ENCODE measurements around the gene CRYAB. TPM values are rescaled to one million over a fixed set of nuclear protein-coding genes. Genes with fewer than 3 reads are reported as not detected.

CRYAB gene, protein sequence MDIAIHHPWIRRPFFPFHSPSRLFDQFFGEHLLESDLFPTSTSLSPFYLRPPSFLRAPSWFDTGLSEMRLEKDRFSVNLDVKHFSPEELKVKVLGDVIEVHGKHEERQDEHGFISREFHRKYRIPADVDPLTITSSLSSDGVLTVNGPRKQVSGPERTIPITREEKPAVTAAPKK
- 11.0 and 20.7 TPM in 2 replicates for total RNA-seq

DNA sequence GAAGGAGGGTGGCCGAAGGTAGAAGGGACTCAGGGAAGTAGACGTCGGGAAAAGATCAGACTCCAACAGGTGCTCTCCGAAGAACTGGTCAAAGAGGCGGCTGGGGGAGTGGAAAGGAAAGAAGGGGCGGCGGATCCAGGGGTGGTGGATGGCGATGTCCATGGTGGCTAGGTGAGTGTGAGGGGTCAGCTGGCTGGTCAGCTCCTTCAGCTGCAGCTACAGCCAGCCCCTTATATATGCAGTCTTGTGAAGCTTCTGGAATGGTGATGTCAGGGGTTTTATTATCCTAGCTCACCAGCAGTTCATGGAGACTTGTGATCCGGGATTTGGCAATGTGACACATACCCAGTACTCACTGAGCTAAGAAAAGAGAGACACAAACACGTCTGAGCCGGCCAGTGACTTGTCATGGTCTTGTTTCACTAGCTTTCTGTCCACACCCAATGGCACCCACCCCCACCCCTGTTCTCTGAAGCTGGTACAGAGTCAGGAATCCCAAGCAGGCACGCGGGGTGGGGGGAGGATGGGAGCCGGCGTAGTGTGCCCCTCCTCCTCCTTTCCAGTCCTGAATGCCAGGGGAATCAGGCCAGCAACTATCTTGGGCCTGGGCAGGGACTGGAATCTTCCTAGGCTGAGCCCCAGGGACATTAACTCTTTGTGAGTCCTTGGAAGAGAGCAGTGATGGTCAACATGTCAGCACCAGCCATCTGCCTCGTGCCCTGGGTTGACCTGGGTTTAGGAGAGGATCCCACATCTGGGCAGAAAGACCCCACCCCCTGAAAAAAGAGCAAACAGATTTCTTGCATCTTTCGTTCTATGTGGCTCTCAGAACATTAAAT is at the start of gene CRYAB:
Gene CRYAB, minus strand, starts transcription at position 208 of the 839 bp plus-strand sequence. Its CDS starts 46 bp downstream, at position 162.
- peak; percentile 87 for DNase-seq (ENCODE audit: low read depth)

DNA sequence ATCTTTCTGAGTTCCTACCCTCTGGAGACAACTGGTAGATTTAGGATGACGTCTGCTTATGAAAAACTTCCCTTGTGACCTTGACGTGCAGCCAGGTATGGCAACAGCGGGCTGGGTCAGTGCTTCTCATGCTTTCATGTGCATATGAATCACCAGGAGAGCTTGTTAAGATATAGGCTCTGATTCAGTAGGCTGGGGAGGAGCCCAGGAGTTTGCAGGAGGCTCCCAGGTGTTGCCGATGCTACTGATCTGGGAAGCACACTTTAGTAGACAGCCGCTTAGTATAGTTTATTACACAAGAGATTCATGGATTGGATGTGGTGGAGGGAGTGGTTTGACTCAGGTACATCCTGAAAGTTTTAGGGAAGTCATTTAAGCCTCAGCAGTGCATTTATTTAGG is 49.3 kb upstream of the CRYAB start:
- no peak for DNase-seq (ENCODE audit: low read depth)
- no peak overlapping the region for H3K4me3 ChIP-seq (ENCODE audit: low read depth, low read length)
- no peak for TF ChIP-seq CTCF (IDR thresholded peaks at IDR 0.05; ENCODE audit: insufficient read depth, low read depth, low read length)

More for the DNA sequence above, at the start of gene CRYAB:
- no peak for TF ChIP-seq CTCF (IDR thresholded peaks at IDR 0.05; ENCODE audit: insufficient read depth, low read depth, low read length)
- H3K4me3 ChIP-seq (ENCODE audit: low read depth, low read length): peak within 1 kb of the TSS; percentile 27

GRCh38 chr11:111957663-111958444 is 46.3 kb upstream of the CRYAB start:
- H3K4me3 ChIP-seq (ENCODE audit: low read depth, low read length): no peak overlapping the region
- DNase-seq (ENCODE audit: low read depth): no peak
- no peak for TF ChIP-seq CTCF (IDR thresholded peaks at IDR 0.05; ENCODE audit: insufficient read depth, low read depth, low read length)

GRCh38 chr11:111954154-111954553 is 42.6 kb upstream of the CRYAB start:
- TF ChIP-seq CTCF (IDR thresholded peaks at IDR 0.05; ENCODE audit: insufficient read depth, low read depth, low read length): no peak
- no peak overlapping the region for H3K4me3 ChIP-seq (ENCODE audit: low read depth, low read length)
- no peak for DNase-seq (ENCODE audit: low read depth)

DNA sequence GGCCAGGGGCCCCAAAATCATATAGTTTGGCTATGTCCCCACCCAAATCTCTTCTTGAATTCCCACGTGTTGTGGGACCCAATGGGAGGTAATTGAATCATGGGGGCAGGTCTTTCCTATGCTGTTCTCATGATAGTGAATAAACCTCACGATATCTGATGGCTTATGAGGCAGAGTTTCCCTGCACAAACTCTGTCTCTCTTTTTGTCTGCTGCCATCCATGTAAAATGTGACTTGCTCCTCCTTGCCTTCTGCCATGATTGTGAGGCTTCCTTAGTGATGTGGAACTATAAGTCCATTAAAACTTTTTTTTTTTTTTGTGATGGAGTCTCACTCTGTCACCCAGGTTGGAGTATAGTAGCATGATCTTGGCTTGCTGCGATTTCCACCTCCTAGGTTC is 40.0 kb upstream of the CRYAB start:
- TF ChIP-seq CTCF (IDR thresholded peaks at IDR 0.05; ENCODE audit: insufficient read depth, low read depth, low read length): no peak
- DNase-seq (ENCODE audit: low read depth): no peak
- no peak overlapping the region for H3K4me3 ChIP-seq (ENCODE audit: low read depth, low read length)

GRCh38 chr11:111949519-111950426 is 38.2 kb upstream of the CRYAB start:
- no peak for TF ChIP-seq CTCF (IDR thresholded peaks at IDR 0.05; ENCODE audit: insufficient read depth, low read depth, low read length)
- H3K4me3 ChIP-seq (ENCODE audit: low read depth, low read length): no peak overlapping the region
- DNase-seq (ENCODE audit: low read depth): no peak

Data from fibroblast of villous mesenchyme (primary cell).